Activated CD8-positive, alpha-beta memory T cell treated with anti-CD3 and anti-CD28 coated beads, Interleukin-2, amount 50 U/mL, for 48 hours (primary cell): ENCODE measurements around the gene ARPC1A.
"Not testable (repeated sequence)": the region's sequence is repeated elsewhere in the genome, so short reads cannot be mapped to it uniquely, and the experiment has no call there.

ENCODE experiments used
- DNase-seq: peaks from one replicate; pipeline ENCODE4 v3.0.0-alpha.2; 2020

The ARPC1A gene

GRCh38 chr7:99325592-99326407 lies at the start of gene ARPC1A:
Gene ARPC1A, plus strand, starts transcription at chr7:99325898. Its CDS starts 7,456 bp downstream, at chr7:99333354.
- DNase-seq, result peak; percentile 98

GRCh38 chr7:99278180-99278579 lies 47.5 kb upstream of the ARPC1A start:
- no peak for DNase-seq

DNA sequence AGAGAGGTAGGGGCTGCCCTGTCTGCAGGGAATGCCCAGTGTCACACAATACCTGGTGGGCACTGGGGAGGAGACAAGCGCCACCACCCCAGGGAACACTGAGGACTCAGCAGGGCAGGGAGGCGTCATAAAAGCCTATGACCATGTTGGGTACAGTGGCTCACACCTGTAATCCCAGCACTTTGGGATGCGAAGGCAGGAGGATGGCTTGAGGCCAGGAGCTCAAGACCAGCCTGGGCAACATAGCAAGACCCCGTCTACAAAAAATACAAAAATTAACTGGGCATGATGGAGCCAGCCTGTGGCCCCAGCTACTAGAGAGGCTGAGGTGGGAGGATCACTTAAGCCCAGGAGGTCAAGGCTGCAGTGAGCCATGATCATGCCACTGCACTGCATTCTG lies 41.5 kb upstream of the ARPC1A start:
- not testable (repeated sequence) for DNase-seq

DNA sequence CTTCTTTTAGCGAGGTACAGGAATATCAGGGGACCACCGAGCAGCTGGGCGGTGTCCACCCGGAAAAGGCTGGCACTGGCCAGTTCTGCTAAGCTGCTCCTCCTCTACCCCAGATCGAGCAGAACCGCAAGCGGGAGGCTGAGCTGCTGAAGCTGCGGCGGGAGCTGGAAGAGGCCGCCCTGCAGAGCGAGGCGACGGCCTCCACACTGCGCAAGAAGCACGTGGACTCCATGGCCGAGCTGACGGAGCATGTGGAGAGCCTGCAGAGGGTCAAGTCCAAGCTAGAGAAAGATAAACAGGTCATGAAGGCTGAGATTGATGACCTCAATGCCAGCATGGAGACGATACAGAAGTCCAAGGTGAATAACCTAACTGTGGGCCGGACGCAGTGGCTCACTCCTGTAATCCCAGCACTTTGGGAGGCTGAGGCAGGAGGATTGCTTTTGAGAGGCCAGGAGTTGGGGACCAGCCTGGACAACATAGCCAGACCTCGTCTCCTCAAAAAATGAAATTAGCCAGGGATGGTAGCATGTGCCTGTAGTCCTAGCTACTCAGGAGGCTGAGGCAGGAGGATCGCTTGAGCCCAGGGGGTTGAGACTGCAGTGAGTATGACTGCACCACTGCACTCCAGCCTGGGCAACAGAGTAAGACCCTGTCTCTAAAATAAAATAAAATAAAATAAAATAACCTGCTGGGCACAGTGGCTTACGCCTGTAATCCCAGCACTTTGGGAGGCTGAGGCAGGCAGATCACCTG lies 37.7 kb upstream of the ARPC1A start:
- DNase-seq, result no peak

DNA sequence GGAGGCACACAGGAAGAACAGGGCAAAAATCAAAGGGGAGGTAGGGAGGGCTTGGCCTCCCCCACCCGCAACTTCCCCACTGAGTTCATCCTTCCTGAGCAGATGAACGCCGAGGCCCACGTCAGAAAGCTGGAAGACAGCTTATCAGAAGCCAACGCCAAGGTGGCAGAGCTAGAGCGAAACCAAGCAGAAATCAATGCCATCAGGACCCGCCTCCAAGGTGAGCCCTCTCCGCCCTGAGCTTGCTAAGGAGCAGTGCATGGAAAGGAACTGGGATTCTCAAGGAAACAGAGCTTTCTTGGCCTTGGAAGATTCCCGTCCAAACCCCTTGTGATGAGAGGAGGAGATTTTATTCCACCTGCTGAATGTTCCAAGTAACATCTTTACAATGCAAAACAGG lies 36.5 kb upstream of the ARPC1A start:
- DNase-seq, result no peak

DNA sequence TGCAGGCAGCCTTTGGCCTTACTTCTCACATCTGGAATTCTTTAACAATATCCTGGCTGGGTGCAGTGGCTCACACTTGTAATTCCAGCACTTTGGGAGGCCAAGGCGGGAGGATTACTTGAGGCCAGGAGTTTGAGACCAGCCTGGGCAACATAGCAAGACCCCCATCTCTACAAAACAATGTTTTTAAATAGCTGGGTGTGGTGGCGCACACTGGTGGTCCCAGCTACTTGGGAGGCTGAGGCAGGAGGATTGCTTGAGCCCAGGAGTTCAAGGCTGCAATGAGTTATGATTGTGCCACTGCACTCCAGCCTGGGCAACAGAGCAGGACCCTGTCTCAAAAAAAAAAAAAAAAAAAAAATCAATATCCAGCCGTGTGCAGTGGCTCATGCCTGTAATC lies 35.5 kb upstream of the ARPC1A start:
- DNase-seq, result not testable (repeated sequence)

DNA sequence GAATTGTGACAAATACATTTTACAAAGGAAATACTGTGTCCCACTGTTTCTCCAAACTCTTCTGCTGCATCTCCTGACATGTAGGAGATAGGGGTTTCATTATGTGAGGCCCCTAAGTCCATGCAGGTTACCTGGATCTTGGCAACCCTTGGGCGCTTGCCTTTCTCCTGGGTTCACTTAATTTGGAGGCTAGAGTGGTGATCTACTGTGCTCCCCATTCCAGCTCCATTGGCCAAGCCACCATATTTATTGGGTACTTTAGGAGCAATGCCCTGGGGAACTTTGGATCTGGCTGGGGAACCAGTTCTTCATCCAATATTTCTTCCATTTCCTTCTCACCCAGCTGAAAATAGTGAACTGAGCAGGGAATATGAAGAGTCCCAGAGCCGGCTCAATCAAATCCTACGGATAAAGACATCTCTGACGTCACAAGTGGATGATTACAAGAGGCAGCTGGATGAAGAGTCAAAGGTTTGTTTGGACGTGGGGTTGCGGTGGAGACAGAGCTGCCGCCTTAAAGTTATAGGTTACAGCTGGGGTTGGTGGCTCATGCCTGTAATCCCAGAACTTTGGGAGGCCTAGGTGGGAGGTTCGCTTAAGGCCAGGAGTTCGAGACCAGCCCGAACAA lies 34.6 kb upstream of the ARPC1A start:
- DNase-seq, result no peak

DNA sequence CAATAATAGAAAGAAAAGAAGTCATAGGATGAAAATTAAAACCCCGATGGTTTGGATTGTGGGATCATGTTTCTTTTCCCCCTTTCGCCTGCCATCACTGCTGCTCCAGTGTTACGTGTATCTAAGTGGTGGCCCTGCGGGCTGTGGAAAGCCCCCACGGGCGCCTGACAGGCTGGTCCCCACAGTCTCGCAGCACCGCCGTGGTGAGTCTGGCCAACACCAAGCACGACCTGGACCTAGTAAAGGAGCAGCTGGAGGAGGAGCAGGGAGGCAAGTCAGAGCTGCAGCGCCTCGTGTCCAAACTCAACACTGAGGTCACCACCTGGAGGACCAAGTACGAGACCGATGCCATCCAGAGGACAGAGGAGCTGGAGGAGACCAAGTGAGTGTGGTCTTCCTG lies 33.6 kb upstream of the ARPC1A start:
- DNase-seq, result no peak

- no peak for DNase-seq
These were observed 32.5 kb upstream of the ARPC1A start for GRCh38 chr7:99293167-99293566.

DNA sequence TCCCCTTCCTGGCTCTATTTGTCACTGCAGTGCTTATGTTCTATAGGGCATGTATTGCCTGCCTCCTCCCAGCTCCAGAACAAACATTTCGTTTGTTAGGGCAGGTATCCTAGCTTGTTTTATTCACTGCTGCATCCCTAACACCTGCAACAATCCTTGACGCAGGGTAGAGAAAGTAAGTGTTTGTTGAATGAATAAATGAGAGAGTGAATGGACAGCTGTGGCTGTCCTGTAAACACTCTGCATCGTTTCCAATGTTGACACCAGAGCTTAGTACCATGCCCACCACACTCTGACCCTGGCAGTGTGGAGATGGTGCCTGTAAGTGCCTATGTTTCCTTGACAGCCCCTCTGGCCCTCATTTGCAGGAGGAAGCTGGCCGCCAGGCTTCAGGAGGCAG lies 32.0 kb upstream of the ARPC1A start:
- DNase-seq, result no peak

DNA sequence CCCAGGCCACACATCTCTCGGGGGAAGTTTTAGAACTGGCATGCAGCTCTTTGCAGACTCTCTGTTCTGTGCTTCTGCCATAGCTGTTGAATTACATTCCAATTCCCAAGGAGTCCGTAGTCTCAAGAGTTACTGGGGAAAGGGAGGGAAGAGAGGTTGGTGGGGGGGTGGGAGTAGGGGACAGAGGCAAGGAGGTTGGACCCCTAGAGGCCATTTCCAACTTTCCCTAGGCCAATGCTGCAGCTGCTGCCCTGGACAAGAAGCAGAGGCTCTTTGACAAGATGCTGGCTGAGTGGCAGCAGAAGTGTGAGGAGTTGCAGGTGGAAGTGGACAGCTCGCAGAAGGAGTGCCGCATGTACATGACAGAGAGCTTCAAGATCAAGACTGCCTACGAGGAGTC lies 29.2 kb upstream of the ARPC1A start:
- no peak for DNase-seq

- no peak for DNase-seq
These were observed 24.2 kb upstream of the ARPC1A start for GRCh38 chr7:99301496-99301895.

DNA sequence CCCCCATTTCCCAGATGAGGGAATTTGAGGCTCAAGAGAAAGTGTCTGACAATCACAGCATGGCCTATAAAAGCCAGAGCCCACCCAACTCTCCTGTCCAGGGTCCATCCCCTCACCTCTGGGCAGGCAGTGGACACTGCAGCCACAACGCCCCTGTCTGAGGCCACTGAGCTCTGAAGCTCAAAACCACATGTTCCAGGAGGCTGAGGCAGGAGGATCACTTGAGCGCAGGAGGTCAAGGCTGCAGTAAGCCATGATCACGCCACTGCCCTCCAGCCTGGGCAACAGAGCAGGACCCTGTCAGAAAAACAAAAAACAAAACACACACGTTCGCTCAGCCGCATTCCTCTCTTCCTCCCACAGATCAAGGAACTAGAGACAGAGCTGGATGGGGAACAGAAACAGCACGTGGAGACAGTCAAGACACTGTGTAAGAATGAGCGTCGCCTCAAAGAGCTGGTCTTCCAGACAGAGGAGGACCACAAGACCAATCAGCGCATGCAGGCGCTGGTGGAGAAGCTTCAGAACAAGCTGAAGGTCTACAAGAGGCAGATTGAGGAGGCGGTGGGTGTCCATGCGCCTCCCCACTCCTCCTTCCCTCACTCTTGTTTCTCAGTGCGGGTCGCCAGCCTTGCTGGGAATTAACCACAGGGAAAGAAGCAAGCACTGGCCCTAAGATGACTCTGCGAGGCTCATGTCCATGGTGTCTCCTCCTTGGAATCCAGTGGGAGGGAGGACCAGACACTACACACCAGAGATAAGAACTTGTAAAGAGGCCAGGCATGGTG lies 20.0 kb upstream of the ARPC1A start:
- DNase-seq, result no peak

DNA sequence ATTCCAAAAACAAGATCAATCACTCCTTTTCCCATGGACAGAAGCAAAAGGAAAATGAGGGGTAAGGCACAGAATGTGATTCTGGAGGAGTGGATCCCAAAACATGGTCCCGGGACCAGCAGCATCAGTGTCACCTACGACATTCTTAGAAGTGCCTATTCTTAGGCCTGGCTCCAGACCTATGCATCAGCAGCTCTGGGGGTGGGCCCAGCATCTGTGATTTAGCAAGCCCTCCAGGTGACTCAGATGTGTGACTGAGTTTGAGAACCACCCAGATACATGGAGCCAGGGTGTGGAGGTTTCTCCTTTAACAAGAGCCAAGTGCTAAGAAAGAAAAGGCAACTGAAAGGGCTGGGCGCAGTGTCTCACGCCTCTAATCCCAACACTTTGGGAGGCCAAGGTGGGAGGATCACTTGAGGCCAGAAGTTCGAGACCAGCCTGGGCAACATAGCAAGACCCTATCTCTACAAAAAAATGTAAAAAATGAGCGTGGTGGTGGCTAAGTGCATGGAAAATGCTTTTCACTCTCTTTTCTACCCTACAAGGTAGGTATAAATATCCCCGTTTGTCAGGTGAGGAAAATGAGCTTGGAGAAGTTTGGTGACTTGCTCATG lies 17.1 kb upstream of the ARPC1A start:
- DNase-seq, result no peak

GRCh38 chr7:99309111-99309510 lies 16.6 kb upstream of the ARPC1A start:
- no peak for DNase-seq

DNA sequence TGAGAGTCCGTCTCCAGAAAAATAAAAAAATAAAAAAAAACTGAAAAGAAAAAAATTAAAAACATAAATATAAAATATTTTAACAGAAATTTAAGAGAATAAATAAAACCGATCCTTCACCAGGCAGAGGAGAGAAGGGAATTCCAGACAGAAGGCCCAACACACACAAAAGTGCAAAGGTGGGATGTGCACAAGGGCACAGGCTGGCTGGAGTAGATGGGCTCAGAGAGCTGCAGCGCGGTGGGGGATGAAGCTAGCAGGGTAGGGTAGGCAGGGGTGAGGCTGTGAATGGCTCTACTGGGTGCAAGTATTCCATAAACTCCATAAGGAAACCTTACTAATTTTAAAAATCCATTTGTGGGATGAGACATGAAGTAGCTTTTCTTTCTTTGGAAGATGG lies 15.7 kb upstream of the ARPC1A start:
- no peak for DNase-seq

DNA sequence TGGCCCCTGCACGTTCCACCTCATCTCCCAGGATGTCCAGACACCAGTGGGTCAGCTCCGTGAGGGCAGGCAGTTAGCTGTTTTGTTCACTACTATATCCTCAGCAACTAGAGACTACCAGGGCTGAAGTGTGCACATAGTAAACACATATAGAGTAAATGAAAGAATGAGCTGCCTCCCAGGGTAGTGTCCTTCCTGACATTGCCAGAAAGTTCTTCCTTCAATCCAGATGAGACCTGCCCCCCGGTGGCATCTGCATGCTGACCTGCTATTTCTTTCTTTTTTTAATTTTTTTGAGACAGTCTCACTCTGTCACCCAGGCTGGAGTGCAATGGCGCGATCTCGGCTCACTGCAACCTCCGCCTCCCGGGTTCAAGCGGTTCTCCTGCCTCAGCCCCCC lies 14.0 kb upstream of the ARPC1A start:
- DNase-seq, result no peak

DNA sequence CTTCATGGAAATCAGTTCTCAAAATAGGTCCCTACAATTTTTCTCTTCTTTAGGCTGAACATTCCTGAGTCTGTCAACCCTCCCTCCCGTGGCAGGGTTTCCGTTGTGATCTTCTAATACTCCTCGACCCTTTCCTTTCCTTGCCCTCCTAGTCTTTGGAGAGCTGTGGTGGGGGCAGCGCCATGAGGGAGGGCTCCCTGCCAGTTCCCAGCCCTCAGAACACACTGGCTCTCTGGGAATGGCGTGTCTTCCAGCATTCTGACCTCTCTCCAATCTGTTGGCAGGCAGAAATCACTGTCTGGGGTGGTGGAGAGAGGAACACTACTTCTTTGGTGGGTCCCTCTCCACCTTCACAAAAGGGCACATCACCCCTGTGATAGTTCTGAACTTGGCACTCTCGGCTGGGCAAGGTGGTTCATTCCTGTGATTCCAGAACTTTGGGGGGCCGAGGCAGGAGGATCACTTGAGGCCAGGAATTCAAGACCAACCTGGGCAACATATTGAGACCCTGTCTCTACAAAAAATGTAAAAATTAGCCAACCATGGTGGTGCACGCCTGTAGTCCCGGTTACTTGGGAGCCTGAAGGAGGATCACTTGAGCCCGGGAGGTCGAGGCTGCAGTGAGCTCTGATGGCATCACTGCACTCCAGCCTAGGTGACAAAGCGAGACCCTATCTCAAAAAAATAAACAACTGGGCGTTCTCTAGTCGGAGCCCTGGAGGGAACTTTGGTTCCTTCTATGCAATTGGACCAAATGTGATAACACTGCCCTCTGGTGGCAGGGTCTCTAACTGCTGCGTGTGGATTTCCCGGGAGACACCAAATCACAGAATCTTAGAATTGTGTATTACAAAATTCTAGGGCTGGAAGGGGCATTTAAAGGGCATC lies 13.1 kb upstream of the ARPC1A start:
- DNase-seq, result peak; percentile 87

DNA sequence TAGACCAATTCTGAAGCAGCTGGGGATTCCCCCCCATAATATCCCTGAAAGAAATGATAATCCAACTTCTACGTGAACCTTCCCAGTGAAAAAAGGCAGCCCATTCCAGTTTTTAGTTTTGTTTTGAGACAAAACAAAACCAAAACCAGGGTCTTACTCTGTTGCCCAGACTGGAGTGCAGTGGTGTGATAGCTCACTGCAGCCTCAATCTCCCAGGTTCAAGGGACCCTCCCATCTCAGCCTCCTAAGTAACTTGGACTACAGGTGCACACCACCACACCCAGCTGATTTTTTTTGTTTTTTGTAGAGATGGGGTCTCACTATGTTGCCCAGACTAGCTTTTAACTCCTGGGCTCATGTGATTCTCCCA lies 12.5 kb upstream of the ARPC1A start:
- no peak for DNase-seq

- peak; percentile 68 for DNase-seq
These were observed 11.2 kb upstream of the ARPC1A start for GRCh38 chr7:99314504-99314903.

DNA sequence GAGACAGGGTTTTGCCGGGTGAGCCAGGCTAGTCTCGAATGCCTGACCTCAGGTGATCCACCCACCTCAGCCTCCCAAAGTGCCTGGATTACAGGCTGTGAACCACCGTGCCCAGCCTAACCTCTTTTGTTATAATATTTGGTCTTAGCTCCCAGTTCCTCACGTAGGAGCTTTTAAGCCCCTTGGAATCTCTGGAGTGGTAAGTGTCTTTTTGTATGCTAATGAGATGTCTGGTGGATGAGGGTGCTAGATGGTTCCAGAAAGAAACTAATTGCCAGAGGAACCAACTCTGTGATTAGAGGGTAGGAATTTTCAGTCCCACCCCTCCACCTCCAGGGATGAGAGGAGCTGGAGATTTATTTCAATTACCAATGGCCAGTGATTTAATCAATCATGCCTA lies 5.3 kb upstream of the ARPC1A start:
- DNase-seq, result no peak

DNA sequence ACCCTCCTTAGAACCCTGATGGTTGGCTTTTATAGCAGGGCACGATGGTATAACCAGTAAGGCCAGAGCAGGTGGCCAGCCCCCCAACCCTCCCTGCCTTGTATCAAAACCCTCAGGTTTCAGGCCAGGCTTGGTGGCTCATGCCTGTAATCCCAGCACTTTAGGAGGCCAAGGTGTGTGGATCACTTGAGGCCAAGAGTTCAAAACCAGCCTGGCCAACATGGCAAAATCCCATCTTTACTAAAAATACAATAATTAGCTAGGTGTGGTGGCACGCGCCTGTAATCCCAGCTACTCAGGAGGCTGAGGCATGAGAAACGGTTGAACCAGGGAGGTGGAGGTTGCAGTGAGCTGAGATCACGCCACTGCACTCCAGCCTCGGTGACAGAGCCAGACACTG lies 3.0 kb upstream of the ARPC1A start:
- DNase-seq, result peak; percentile 17
